Astrocyte (in vitro differentiated cells and primary cell): ENCODE results near the gene EYA2.

Source experiments
- EZH2 ChIP-seq: IDR thresholded peaks from 2 replicates; pipeline ENCODE4 v1.6.1; 2012; ENCODE audit warnings: mild to moderate bottlenecking, low read length, inconsistent platforms; ENCODE audit not compliant: insufficient read depth
- TF ChIP-seq, protein P1 (sequence below): IDR thresholded peaks from 2 replicates; pipeline ENCODE4 v1.5.1; 2011; ENCODE audit warnings: low read depth, mild to moderate bottlenecking, inconsistent platforms, low read length, moderate library complexity; ENCODE audit not compliant: insufficient read depth

DNA sequence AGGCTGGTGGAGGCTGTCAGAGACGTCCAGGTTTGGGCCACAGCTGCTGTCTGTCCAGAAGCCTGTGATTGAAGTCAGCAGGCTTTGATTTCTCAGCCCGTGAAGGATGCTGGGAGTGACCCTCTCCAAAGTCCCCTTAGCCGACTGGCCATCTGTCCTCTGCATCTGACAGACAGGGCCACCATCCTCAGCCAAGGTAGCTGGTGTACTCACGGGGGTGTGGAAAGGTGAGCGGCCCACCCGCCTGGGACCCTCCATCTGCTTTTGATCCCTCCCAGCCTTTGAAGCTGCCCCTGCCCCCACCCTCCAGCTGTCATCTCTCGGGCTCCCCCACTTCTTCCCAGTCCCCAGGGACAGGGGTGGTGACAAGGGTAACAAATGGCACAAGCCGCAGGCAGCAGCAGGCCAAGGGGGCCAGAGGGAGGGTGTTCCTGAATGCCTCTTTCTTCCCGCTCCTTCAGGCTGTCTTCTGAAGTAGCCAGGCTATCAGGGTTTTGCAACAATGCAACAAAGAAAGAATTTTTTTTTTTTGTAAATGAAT lies 84.4 kb downstream of the EYA2 start:
- TF ChIP-seq, protein P1, sequence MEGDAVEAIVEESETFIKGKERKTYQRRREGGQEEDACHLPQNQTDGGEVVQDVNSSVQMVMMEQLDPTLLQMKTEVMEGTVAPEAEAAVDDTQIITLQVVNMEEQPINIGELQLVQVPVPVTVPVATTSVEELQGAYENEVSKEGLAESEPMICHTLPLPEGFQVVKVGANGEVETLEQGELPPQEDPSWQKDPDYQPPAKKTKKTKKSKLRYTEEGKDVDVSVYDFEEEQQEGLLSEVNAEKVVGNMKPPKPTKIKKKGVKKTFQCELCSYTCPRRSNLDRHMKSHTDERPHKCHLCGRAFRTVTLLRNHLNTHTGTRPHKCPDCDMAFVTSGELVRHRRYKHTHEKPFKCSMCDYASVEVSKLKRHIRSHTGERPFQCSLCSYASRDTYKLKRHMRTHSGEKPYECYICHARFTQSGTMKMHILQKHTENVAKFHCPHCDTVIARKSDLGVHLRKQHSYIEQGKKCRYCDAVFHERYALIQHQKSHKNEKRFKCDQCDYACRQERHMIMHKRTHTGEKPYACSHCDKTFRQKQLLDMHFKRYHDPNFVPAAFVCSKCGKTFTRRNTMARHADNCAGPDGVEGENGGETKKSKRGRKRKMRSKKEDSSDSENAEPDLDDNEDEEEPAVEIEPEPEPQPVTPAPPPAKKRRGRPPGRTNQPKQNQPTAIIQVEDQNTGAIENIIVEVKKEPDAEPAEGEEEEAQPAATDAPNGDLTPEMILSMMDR = no peak
- no peak for TF ChIP-seq EZH2
